ENCODE data around the gene GCLC.
"Not testable (repeated sequence)": the region's sequence is repeated elsewhere in the genome, so short reads cannot be mapped to it uniquely, and the experiment has no call there.

The GCLC gene

GRCh38 chr6:53483423-53484353, 61.2 kb downstream of the GCLC start:
- Mint-ChIP-seq H3K36me3 (ENCODE audit: low read depth) (no peaks in the 10 kb centered on the region), H3K4me3 (no peak overlapping the region), H3K27me3 (ENCODE audit: low read depth) (peaks cover 18% of the 10 kb centered on the region), H3K4me1 (no peaks in the 10 kb centered on the region), H3K9me3 (no peaks in the 10 kb centered on the region), H3K27ac (peak overlapping the region in 1 of 3 experiments; percentile 33)
- no peak for TF ChIP-seq CTCF (IDR thresholded peaks at IDR 0.05; ENCODE audit: unreplicated experiment in 3 of 3)

DNA sequence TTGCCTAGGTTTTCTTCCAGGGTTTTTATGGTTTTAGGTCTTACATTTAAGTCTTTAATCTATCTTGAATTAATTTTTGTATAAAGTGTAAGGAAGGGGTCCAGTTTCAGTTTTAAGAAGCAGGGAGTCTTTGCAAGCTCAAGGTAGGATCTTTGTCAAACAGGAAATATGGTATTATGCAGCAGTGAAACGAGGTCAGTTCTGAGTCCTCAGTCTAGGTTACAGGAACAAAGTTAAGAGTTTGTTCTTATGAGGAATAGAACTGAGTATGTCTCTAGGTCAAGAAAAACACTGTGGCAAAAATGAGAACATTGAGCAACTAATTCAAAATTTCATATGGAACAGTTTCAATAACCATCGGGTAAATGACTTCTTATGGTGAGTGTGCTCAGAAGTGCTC, 63.6 kb downstream of the GCLC start:
- Mint-ChIP-seq H3K36me3 (ENCODE audit: low read depth) (no peaks in the 10 kb centered on the region), H3K9me3 (no peaks in the 10 kb centered on the region), H3K4me1 (no peaks in the 10 kb centered on the region), H3K27me3 (ENCODE audit: low read depth) (peaks cover 9% of the 10 kb centered on the region), H3K4me3 (no peak overlapping the region), H3K27ac (no peak overlapping the region)
- TF ChIP-seq CTCF (IDR thresholded peaks at IDR 0.05; ENCODE audit: unreplicated experiment in 3 of 3): no peak

DNA sequence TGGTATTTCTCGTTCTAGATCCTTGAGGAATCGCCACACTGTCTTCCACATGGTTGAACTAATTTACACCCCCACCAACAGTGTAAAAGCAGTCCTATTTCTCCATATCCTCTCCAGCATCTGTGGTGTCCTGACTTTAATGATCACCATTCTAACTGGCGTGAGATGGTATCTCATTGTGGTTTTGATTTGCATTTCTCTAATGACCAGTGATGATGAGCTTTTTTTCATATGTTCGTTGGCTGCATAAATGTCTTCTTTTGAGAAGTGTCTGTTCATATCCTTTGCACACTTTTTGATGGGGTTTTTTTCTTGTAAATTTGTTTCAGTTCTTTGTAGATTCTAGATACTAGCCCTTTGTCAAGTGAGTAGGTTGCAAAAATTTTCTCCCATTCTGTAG, 64.1 kb downstream of the GCLC start:
- H3K27me3 Mint-ChIP-seq (ENCODE audit: low read depth); H3K9me3 Mint-ChIP-seq; H3K36me3 Mint-ChIP-seq (ENCODE audit: low read depth); H3K27ac Mint-ChIP-seq; H3K4me3 Mint-ChIP-seq; H3K4me1 Mint-ChIP-seq: not testable (repeated sequence)

DNA sequence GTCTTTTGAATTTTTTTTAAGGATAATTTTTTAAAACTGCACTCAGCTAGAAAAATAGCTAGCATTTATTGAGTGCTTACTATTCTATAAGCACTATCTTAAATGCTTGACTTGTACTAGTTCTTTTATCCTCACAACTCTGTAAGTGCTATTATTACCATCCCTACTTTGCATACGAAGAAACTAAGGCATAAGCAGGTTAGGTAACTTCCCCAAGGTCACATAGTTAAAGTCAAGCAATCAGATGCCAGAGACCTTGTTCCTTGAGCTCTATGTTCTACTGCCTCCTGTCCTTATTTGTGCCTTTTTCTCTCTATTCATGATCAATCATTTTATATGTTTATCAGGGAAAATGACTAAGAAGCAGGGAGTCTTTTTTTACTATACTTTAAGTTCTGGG, 65.0 kb downstream of the GCLC start:
- no peak overlapping the region for H3K27ac Mint-ChIP-seq
- no peak for TF ChIP-seq CTCF (IDR thresholded peaks at IDR 0.05; ENCODE audit: unreplicated experiment in 3 of 3)
- no peaks in the 10 kb centered on the region for H3K36me3 Mint-ChIP-seq (ENCODE audit: low read depth)
- H3K27me3 Mint-ChIP-seq (ENCODE audit: low read depth): peaks cover 4% of the 10 kb centered on the region
- no peaks in the 10 kb centered on the region for H3K4me1 Mint-ChIP-seq
- H3K9me3 Mint-ChIP-seq: no peaks in the 10 kb centered on the region
- H3K4me3 Mint-ChIP-seq: no peak overlapping the region

- no peaks in the 10 kb centered on the region for H3K9me3 Mint-ChIP-seq
- no peaks in the 10 kb centered on the region for H3K36me3 Mint-ChIP-seq (ENCODE audit: low read depth)
- H3K4me3 Mint-ChIP-seq: no peak overlapping the region
- H3K4me1 Mint-ChIP-seq: no peaks in the 10 kb centered on the region
- H3K27me3 Mint-ChIP-seq (ENCODE audit: low read depth): peaks cover 4% of the 10 kb centered on the region
- H3K27ac Mint-ChIP-seq: no peak overlapping the region
- TF ChIP-seq CTCF (IDR thresholded peaks at IDR 0.05; ENCODE audit: unreplicated experiment in 3 of 3): no peak
Measured at GRCh38 chr6:53476964-53477363, 67.9 kb downstream of the GCLC start.

- Mint-ChIP-seq H3K27ac (no peak overlapping the region), H3K27me3 (ENCODE audit: low read depth) (no peaks in the 10 kb centered on the region), H3K4me1 (no peaks in the 10 kb centered on the region), H3K4me3 (no peak overlapping the region), H3K9me3 (no peaks in the 10 kb centered on the region), H3K36me3 (ENCODE audit: low read depth) (no peaks in the 10 kb centered on the region)
- no peak for TF ChIP-seq CTCF (IDR thresholded peaks at IDR 0.05; ENCODE audit: unreplicated experiment in 3 of 3)
Measured at GRCh38 chr6:53474010-53474409, 70.9 kb downstream of the GCLC start.

Data from nephron (organoid).